Cardiac muscle cell (in vitro differentiated cells and primary cell): ENCODE results near the gene RASGRP1. TPM values are rescaled to one million over a fixed set of nuclear protein-coding genes. Genes with fewer than 3 reads are reported as not detected.

Source experiments
- DNase-seq, 2 donors: peaks; one replicate each; pipeline versions ENCODE4 v3.0.0 to v3.0.0-alpha.2; 2010 to 2017; ENCODE audit warnings: low read depth in 1 of 2, low spot score in 1 of 2
- H3K27ac ChIP-seq: fragments of 200-600 bp; sonication (generic); 2 replicates; pipeline ENCODE4 v1.5.1; 2016
- H3K27me3 ChIP-seq: fragments of 200-600 bp; sonication (generic); 2 replicates; pipeline ENCODE4 v1.6.0; 2016; ENCODE audit warnings: control low read depth
- H3K36me3 ChIP-seq: fragments of 200-600 bp; sonication (generic); 2 replicates; pipeline ENCODE4 v1.5.1; 2016; ENCODE audit warnings: control low read depth
- H3K4me1 ChIP-seq: fragments of 200-600 bp; sonication (generic); 2 replicates; pipeline ENCODE4 v1.8.1; 2017; ENCODE audit warnings: low read depth, mild to moderate bottlenecking, mixed run types
- H3K4me3 ChIP-seq: fragments of 200-600 bp; sonication (generic); 2 replicates; pipeline ENCODE4 v1.5.1; 2016; ENCODE audit warnings: mild to moderate bottlenecking
- H3K9me3 ChIP-seq: fragments of 200-600 bp; sonication (generic); 2 replicates; pipeline ENCODE4 v1.5.1; 2017; ENCODE audit warnings: low read depth, mild to moderate bottlenecking, control low read depth
- polyA plus RNA-seq: library from polyadenylated mRNA; unstranded; fragments of >200 nt; fragmentation: Nextera tagmentation; extraction: Ambion mirVana; gene quantifications from 2 replicates; pipeline ENCODE4 v1.2.1, GENCODE V29; 2016
- total RNA-seq: library from RNA; depleted of rRNA; stranded (reverse); fragments of >200 nt; gene quantifications from 2 replicates; pipeline ENCODE4 v1.2.3, GENCODE V29; 2016
- TF ChIP-seq, protein P1 (sequence below): IDR thresholded peaks from 2 replicates; pipeline ENCODE4 v1.5.1; 2012; ENCODE audit warnings: low read depth, mild to moderate bottlenecking, low read length

RASGRP1 gene
- total and polyA plus RNA-seq, 2 experiments from 2014 or later = 1.1 to 4.5 TPM

DNA sequence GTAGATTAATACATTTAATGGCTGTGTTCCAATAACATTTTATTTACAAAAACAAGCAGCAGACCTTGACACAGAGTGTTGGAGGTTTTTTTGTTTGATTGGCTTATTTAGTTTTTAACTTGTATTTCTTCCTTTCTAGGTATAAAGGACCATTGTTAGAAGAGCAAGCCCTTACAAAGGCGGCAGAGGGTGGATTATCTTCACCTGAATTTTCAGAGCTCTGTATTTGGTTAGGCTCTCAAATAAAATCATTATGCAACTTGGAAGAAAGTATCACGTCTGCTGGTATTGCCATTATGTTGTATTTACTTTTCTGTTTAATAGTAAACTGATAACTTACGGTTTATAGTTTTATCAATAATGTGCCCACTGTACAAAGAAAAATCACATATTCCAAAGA, 100.7 kb downstream of the RASGRP1 start:
- H3K4me3 ChIP-seq = no peak overlapping the region
- TF ChIP-seq, protein P1, sequence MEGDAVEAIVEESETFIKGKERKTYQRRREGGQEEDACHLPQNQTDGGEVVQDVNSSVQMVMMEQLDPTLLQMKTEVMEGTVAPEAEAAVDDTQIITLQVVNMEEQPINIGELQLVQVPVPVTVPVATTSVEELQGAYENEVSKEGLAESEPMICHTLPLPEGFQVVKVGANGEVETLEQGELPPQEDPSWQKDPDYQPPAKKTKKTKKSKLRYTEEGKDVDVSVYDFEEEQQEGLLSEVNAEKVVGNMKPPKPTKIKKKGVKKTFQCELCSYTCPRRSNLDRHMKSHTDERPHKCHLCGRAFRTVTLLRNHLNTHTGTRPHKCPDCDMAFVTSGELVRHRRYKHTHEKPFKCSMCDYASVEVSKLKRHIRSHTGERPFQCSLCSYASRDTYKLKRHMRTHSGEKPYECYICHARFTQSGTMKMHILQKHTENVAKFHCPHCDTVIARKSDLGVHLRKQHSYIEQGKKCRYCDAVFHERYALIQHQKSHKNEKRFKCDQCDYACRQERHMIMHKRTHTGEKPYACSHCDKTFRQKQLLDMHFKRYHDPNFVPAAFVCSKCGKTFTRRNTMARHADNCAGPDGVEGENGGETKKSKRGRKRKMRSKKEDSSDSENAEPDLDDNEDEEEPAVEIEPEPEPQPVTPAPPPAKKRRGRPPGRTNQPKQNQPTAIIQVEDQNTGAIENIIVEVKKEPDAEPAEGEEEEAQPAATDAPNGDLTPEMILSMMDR = no peak

DNA sequence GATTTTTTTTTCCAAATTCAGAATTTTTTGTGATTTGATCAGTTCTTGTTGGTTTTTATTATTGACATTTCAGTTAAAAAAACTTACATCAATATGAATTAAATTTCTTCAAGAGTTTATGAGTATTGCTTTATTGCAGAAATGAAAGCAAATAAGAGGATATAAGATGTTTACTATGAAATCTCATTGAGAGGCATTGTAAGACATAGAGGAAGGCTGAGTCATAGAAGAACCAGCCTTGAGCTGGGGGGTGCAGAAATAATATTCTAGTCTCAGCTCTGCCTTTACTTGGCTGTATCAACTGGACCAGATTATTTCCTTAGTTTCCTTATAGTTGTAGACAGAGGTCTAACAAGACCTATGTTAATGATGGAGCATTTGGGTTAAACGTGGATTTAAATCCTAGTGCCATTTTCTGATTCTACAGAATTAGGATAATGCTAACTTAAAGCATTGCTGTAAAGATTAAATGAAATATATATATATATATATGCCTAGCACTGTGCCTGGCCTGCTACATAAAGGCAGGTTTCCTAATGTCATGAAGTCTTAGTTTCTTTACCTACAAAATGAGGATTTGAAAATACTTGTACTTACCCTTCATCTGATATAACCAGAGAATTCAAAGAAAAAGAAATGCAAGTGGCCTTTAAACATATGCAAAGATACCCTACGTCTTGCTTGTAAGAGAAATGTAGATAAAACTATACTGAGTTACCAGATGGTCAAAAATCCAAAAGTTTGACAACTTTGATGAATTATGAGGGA, 103.4 kb downstream of the RASGRP1 start:
- no peak overlapping the region for H3K4me3 ChIP-seq
- H3K27me3 ChIP-seq = no peaks in the 10 kb centered on the region
- H3K27ac ChIP-seq = no peak overlapping the region
- H3K9me3 ChIP-seq = no peaks in the 10 kb centered on the region
- DNase-seq = peak in 1 of 2 donors; percentile 18
- H3K4me1 ChIP-seq = no peaks in the 10 kb centered on the region
- TF ChIP-seq, protein P1 = no peak
- H3K36me3 ChIP-seq = no peaks in the 10 kb centered on the region

More for the DNA sequence above, 100.7 kb downstream of the RASGRP1 start:
- Histone ChIP-seq H3K4me1 (no peaks in the 10 kb centered on the region), H3K36me3 (no peaks in the 10 kb centered on the region), H3K27ac (no peak overlapping the region), H3K9me3 (no peaks in the 10 kb centered on the region), H3K27me3 (no peaks in the 10 kb centered on the region)
- no peak for DNase-seq

DNA sequence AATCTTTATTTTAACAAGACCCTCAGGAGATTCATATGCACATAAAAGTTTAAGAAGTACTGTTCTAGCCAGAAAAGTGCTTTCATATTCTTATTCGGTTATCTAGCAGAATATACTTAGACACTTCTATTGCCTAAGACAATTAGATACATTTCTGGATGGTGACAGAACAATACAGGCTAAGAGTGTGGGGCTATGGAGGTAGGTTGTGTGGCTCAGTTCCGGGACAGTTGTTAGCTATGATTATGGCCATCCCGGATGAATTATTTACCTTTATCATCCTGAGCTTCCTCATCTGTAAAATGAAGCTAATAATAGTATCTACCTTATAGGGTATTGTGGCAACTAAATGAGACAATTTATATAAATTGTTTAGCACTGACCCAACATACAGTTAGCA, 104.1 kb downstream of the RASGRP1 start:
- H3K9me3 ChIP-seq = no peaks in the 10 kb centered on the region
- TF ChIP-seq, protein P1 = no peak
- no peak for DNase-seq
- H3K27me3 ChIP-seq = no peaks in the 10 kb centered on the region
- peaks cover 3% of the 10 kb centered on the region for H3K4me1 ChIP-seq
- no peak overlapping the region for H3K27ac ChIP-seq
- no peaks in the 10 kb centered on the region for H3K36me3 ChIP-seq
- H3K4me3 ChIP-seq = no peak overlapping the region

DNA sequence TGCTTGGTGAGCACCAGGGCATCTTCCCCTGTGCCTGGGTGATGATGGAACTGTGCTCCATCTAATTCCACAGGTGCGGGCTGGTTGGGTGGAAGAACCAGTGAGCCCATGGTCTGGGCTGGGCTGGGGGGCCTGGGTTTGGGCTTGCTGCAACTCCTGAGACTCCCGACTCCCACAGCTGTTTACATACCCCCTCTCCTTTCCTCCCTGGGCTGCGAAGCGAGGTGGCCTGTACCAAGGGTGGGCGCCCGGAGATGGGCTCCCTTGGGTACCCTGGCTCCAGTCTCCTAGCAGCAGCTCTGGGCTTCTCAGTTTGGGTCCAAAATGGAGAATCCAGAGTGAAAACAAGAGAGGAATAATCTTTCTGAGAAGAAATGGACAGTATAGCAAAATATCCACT, 105.1 kb downstream of the RASGRP1 start:
- Histone ChIP-seq H3K9me3 (no peaks in the 10 kb centered on the region), H3K4me1 (peaks cover 7% of the 10 kb centered on the region), H3K27ac (no peak overlapping the region), H3K27me3 (no peaks in the 10 kb centered on the region), H3K36me3 (no peaks in the 10 kb centered on the region), H3K4me3 (no peak overlapping the region)
- TF ChIP-seq, protein P1 = no peak
- DNase-seq = no peak

DNA sequence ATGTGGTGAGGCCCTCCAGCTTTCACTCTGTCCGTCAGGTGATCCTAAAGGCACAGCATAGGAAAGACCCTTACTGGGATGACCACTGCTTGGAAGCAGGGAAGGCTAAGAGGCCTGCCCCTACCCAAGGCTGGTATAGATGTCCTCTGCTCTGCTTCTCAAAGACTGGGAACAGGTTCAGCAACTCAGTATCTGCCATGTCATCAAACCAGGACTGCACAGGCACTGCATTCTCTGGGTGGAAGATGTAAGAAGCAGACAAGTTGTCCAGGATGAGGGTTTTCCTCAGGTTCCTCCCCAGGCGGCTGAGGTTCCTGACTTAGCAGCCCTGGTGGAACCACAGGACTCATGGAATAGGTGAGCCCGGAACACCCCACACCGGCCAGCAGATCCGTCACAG, 106.0 kb downstream of the RASGRP1 start:
- TF ChIP-seq, protein P1 = no peak
- no peak for DNase-seq
- Histone ChIP-seq H3K27me3 (no peaks in the 10 kb centered on the region), H3K27ac (no peak overlapping the region), H3K36me3 (no peaks in the 10 kb centered on the region), H3K9me3 (no peaks in the 10 kb centered on the region), H3K4me3 (no peak overlapping the region), H3K4me1 (peaks cover 7% of the 10 kb centered on the region)
